Measurements from ENCODE around the gene ADGRL3.

GRCh38 chr4:61666244-61666643, 466.1 kb downstream of the ADGRL3 start:
- TF ChIP-seq CTCF (IDR thresholded peaks at IDR 0.05) (no peak), POLR2A (IDR thresholded peaks at IDR 0.05) (no peak)
